Muscle layer of duodenum (tissue), 2 donors: ENCODE measurements around the gene MLLT3.

ENCODE experiments used
- H3K27ac ChIP-seq: one replicate; pipeline ENCODE4 v1.7.0; 2013; ENCODE audit warnings: mild to moderate bottlenecking, low read length
- H3K27me3 ChIP-seq: one replicate; pipeline ENCODE4 v1.7.0; 2013; ENCODE audit warnings: low read depth, mild to moderate bottlenecking, control low read depth, low read length
- H3K36me3 ChIP-seq, 2 donors: one replicate each; pipeline ENCODE4 v1.7.0; 2013; ENCODE audit warnings: low read length in 2 of 2, control low read depth in 1 of 2, mild to moderate bottlenecking in 1 of 2; ENCODE audit not compliant: insufficient read depth in 2 of 2, control insufficient read depth in 1 of 2
- H3K4me1 ChIP-seq, 2 donors: one replicate each; pipeline ENCODE4 v1.7.0; 2013; ENCODE audit warnings: low read length in 2 of 2, mild to moderate bottlenecking in 2 of 2, control low read depth in 1 of 2, moderate library complexity in 1 of 2; ENCODE audit not compliant: insufficient read depth in 2 of 2, control insufficient read depth in 1 of 2
- H3K4me3 ChIP-seq, 2 donors: one replicate each; pipeline ENCODE4 v1.7.0; 2013; ENCODE audit warnings: low read length in 2 of 2, low read depth in 1 of 2, mild to moderate bottlenecking in 1 of 2
- H3K9me3 ChIP-seq, 2 donors: one replicate each; pipeline ENCODE4 v1.7.0; 2013; ENCODE audit warnings: low read length in 2 of 2, control low read depth in 1 of 2, mild to moderate bottlenecking in 1 of 2; ENCODE audit not compliant: control insufficient read depth in 1 of 2
- donor health status: healthy.

MLLT3 gene

DNA sequence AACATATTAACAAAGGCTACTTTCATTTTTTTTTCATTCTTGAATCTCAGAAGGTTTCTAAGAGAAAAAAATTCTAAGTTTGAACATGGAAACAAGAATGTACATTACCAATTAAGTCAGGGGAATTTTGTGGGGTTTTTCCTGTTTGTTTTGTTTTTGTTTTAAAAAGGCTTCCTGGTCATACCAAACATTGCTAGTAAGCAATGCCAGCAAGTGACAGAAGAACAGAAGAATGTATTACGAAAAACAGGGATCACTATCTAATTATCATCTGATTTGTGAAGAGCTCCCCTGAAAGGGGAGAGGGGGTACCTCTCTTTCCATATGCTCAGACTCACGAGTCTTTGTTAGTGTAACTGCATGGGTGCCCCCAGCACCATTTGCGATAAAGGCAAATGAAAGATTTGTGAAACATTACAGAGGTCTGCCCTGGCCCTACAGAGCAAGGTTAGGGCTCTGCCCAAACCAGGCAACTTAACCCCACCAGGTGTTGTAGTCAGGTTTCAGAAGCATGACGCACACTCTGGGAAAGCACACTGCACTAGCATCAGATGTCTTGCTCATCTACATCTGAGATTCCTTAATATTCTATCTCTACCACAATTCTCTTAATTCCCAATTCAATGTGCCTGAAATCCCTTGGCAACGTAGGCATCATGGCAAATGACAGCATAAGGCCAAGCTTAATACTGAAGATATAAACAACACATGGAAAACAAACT is 268.2 kb downstream of the MLLT3 start:
- Histone ChIP-seq H3K27ac (no peak overlapping the region), H3K27me3 (no peaks in the 10 kb centered on the region), H3K9me3 (no peaks in the 10 kb centered on the region), H3K4me3 (no peak overlapping the region), H3K36me3 (peaks cover 7 to 10% of the 10 kb centered on the region in 2 donors), H3K4me1 (peaks cover 0 to 9% of the 10 kb centered on the region in 2 donors)

DNA sequence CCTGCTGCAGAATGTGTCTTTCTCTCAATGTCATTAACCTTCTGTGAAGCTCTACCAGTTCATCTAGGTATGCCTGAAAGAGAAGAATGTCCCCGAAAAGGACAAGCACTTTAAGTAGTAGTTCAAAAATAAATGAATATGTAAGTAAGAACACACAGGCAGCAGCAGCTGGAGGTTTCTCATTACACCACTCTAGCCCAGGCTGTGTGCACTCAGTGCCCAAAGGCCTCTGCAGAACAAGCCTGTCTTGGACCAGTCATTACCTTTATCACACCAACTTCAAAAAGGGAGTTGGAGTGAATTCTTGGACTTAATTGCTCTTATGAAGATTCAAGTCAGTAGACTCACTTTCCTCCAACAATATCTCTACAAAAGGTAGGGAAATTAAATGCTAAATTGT is 268.8 kb downstream of the MLLT3 start:
- Histone ChIP-seq H3K27ac (no peak overlapping the region), H3K4me3 (no peak overlapping the region), H3K4me1 (peaks cover 0 to 9% of the 10 kb centered on the region in 2 donors), H3K27me3 (no peaks in the 10 kb centered on the region), H3K36me3 (peaks cover 7 to 10% of the 10 kb centered on the region in 2 donors), H3K9me3 (no peaks in the 10 kb centered on the region)

DNA sequence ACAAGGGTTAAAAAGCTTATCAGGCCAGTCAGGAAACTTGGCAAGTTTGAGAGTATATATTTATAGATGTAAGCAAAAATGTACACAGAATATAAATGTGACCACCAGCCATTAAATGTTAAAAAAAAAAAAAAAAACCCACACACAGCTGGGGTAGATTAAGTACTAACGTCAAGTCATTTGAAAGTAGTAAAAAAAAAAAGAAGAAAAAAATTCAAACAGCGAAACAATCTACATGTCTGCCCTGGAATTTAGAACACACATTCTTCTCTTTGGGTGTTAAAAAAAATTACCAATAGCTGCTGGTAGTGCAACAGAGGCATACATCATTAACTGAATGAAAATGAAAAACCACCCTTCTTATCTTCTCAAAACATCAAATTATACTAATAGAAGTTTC is 269.7 kb downstream of the MLLT3 start:
- no peaks in the 10 kb centered on the region for H3K27me3 ChIP-seq
- no peak overlapping the region for H3K4me3 ChIP-seq
- H3K4me1 ChIP-seq, result peaks cover 0 to 9% of the 10 kb centered on the region in 2 donors
- no peaks in the 10 kb centered on the region for H3K9me3 ChIP-seq
- H3K27ac ChIP-seq, result no peak overlapping the region
- H3K36me3 ChIP-seq, result peaks cover 7 to 10% of the 10 kb centered on the region in 2 donors

DNA sequence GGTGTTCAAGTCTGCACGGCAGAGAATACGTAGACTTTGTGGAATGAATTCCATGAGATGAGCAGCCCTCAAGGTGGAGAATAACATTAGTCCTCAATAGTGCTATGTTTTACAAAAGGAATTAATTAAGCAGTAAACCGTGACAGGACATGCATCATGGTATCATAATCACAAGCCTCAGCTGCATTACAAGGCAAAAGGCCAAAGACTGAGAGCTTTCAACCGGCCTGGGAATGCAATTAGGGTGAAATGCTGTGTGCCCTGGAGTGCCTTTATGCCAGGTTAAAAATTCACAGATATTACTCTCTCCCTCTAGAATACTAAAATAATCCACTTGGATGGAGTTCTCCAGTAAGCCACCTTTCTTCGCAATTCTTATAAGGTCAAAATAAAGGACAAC is 270.6 kb downstream of the MLLT3 start:
- Histone ChIP-seq H3K4me3 (no peak overlapping the region), H3K36me3 (peaks cover 7 to 10% of the 10 kb centered on the region in 2 donors), H3K4me1 (peaks cover 0 to 3% of the 10 kb centered on the region in 2 donors), H3K27me3 (no peaks in the 10 kb centered on the region), H3K9me3 (no peaks in the 10 kb centered on the region), H3K27ac (no peak overlapping the region)

DNA sequence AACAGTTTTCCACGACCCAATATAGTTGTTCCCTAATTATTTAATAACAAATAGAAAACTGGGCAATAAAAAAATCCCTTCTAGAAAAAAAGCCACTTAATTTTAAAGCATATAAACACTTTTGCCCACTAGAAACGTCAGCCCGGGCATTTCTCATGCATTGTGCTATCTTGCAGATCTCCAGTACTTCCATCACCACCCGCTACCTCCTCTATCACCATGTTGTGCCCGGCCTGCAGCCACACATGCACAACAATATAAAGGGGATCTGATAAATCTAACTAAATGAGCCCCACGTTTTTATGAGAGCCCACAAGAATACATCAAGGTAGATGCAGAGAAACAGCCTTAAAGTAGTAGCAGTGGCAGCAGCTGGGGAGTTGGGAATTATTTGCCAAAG is 272.7 kb downstream of the MLLT3 start:
- H3K27ac ChIP-seq, result no peak overlapping the region
- H3K4me1 ChIP-seq, result no peaks in the 10 kb centered on the region
- no peaks in the 10 kb centered on the region for H3K27me3 ChIP-seq
- no peaks in the 10 kb centered on the region for H3K9me3 ChIP-seq
- peaks cover 11 to 14% of the 10 kb centered on the region in 2 donors for H3K36me3 ChIP-seq
- H3K4me3 ChIP-seq, result no peak overlapping the region

DNA sequence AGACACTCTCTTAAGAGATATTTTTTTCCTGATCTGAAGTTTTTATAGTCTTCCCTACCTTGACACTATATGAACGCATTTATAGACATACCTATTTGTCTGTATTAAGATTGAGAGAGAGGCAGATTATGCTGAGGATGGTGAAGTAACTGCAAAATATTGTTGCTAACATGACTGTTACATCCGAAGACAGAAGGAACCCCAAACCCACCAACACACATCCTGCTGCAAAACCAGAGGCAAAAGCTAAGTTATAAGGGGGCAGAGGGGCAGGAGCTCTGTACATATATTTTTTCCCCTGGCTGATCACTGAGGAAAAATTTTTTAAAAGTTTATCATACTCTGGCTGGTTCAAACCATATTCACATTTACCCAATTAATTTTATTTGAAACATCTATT is 279.0 kb downstream of the MLLT3 start:
- peaks cover 0 to 4% of the 10 kb centered on the region in 2 donors for H3K4me1 ChIP-seq
- H3K4me3 ChIP-seq, result no peak overlapping the region
- H3K27ac ChIP-seq, result no peak overlapping the region

DNA sequence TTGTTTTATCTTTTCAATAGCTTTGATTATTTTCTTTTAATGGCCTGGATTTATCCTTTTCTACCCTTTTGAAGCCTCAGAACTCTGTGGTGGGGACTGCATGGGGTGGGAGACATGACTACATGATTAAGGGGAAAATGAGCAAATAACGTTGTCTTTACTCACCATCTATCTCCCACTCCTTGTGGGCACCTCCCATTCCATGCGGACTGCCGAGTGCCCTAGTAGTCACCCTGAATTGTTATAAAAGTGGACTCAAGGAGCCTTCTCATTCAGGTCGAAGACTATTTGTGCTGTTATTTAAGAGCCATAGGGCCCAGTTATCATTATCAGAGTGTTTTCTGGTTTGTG is 281.8 kb downstream of the MLLT3 start:
- Histone ChIP-seq H3K4me1 (peaks cover 0 to 4% of the 10 kb centered on the region in 2 donors), H3K27ac (no peak overlapping the region), H3K4me3 (no peak overlapping the region), H3K27me3 (no peaks in the 10 kb centered on the region), H3K36me3 (no peaks in the 10 kb centered on the region), H3K9me3 (no peaks in the 10 kb centered on the region)

More for the DNA sequence above, 279.0 kb downstream of the MLLT3 start:
- H3K9me3 ChIP-seq, result no peaks in the 10 kb centered on the region
- peaks cover 4% of the 10 kb centered on the region in 2 donors for H3K36me3 ChIP-seq
- no peaks in the 10 kb centered on the region for H3K27me3 ChIP-seq

DNA sequence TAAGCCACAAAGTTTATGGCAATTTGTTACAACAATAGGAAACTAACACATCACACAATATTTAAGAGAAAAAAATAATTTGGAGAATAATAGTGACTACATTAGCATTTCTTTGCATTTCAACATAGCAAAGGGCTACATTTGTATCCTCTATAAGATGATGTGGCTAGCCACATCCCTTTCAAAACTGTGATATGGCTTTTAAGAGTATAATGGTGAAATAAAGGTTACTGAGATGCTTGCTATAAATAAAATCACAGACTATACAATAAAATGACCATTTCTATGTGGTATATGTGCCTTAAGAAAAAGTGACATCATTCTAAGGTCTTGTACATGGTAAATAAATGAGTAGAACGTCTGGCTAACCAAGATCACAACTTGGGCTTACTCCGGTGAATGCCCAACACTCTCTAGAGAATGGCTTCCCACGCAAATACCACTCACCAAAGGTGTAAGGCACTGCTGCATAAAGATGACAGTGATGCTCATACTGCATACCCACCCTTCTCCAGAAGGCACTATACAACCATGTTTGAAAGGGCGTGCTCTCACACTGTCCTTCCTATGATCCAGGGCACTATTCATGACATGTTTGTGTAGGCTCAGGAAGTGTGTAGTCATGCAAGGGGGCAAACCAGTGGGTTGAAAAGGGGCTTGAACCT is 286.5 kb downstream of the MLLT3 start:
- H3K36me3 ChIP-seq, result no peaks in the 10 kb centered on the region

DNA sequence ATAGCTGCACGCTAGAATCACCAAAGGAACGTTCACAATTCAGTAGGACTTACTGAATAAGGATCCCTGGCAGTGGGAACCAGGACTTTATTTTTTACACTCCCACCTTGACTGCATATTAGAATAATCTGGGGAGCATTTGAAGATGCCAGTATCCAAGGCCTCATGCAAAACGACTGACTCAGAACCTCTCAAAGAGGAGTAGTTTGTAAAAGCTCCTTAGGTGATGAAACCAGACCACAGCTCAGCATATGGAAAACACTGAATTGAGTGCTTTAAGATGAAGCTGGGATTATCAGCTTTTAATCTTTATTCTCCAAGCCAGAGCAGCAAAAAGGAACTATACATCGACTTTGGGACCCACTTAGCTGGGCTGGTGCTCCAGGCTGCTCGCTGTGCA is 288.3 kb downstream of the MLLT3 start:
- Histone ChIP-seq H3K9me3 (no peaks in the 10 kb centered on the region), H3K4me3 (no peak overlapping the region), H3K36me3 (no peaks in the 10 kb centered on the region), H3K27me3 (no peaks in the 10 kb centered on the region), H3K4me1 (no peaks in the 10 kb centered on the region), H3K27ac (no peak overlapping the region)

More for the DNA sequence above, 286.5 kb downstream of the MLLT3 start:
- no peaks in the 10 kb centered on the region for H3K27me3 ChIP-seq
- no peaks in the 10 kb centered on the region for H3K9me3 ChIP-seq
- no peak overlapping the region for H3K4me3 ChIP-seq
- H3K27ac ChIP-seq, result no peak overlapping the region
- peaks cover 0 to 4% of the 10 kb centered on the region in 2 donors for H3K4me1 ChIP-seq

DNA sequence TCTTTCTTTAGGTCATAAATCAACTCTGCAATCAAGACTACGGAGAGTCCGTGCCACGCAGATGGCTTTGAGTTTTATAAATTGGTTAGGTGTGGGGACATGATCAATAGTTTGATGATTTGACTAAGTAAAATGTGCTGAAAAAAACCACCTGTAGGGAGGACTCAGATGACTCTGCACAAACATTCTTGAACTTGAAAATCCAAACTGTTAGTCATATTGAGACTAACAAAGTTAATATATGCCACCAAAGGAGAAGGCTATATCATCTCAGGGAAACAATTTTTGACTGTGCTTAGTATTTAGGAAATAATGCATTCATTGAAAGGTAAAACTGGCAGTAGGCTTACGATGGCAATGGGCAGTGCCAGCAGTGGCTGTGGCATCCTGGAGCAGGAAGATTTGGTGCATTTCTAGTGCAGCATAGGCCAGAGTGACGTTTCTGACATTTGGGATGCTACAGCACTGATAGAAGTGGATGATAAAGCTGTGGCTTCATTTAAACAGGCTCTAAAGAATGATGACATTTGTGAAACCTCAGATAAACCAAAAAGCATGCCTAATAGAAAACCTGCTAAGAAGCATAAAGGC is 291.1 kb downstream of the MLLT3 start:
- H3K9me3 ChIP-seq, result no peaks in the 10 kb centered on the region
- H3K27me3 ChIP-seq, result no peaks in the 10 kb centered on the region
- no peaks in the 10 kb centered on the region for H3K36me3 ChIP-seq
- H3K27ac ChIP-seq, result no peak overlapping the region
- H3K4me3 ChIP-seq, result no peak overlapping the region
- H3K4me1 ChIP-seq, result no peaks in the 10 kb centered on the region

DNA sequence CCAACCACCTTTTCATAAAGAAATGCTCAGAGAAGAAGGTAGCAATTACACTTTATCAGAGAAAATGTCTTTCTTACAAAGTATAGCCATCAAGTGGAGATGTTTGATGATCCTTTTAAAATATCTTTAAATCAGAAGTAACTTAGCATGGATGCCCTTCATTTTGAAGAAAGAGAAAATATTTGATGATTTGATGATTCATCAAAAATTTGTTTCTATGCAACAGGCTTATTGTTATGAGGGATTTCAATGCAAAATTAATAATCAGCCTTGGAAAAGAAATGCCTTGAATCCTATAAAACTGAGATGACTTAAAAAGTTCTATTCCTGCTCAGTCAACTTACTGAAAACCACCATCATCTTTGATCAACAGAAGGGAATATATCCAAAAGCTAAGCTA is 291.6 kb downstream of the MLLT3 start:
- Histone ChIP-seq H3K36me3 (no peaks in the 10 kb centered on the region), H3K27me3 (no peaks in the 10 kb centered on the region), H3K9me3 (no peaks in the 10 kb centered on the region), H3K4me1 (no peaks in the 10 kb centered on the region), H3K27ac (no peak overlapping the region), H3K4me3 (no peak overlapping the region)
